GM15510 (cell line): Measurements from ENCODE around the gene RASA4B.

Experiments used
- POLR2A ChIP-seq: IDR thresholded peaks from 3 replicates; pipeline ENCODE4 v1.6.1; 2011; ENCODE audit warnings: borderline replicate concordance; ENCODE audit not compliant: insufficient read length; ENCODE audit errors: extremely low read depth

The RASA4B gene

GRCh38 chr7:102446387-102447156 lies 71.0 kb downstream of the RASA4B start:
- no peak for TF ChIP-seq POLR2A

DNA sequence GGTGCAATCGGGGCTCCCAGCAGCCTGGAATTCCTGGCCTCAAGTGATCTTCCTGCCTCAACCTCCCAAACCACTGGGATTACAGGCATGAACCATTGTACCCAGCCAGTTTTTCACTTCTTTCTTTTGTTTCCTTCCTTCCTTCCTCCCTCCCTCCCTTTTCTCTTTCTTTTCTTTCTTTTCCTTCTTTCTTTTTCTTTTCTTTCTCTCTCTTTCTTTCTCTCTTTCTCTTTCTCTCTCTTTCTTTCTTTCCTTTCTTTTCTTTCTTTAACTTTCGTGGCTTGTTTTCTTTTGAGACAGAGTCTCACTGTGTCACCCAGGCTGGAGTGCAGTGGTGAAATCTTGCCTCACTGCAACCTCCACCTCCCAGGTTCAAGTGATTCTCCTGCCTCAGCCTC lies 71.9 kb downstream of the RASA4B start:
- no peak for TF ChIP-seq POLR2A

DNA sequence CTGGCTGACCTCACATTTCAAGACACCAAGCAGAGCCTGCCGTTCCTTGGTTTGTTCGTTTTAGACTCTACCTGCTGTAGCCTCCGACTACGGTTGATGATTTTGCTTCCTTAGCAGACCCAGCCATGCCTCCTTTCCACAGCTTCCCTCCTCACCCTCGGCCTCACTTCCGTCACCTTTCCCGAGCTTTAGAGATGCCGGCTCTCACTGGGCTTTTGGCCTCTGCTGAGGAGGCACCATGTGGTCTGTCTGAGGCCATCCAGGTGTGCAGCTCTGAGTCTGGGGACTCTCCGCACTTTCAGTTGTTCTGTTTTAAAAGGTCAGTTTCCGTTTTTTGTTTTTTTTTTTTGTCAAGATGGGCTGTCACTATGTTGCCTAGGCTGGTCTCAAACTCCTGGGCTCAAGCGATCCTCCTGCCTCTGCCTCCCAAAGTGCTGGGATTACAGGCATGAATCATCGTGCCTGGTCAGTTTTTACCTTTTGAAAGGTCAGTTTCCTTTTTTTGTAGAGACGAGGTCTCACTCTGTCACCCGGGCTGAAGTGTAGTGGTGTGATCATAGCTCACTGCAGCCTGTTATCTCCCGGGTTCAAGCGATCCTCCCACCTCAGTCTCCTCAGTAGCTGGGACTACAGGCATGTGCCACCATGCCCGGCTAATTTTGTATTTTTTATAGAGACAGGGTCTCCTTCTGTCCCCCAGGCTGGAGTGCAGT lies 72.5 kb downstream of the RASA4B start:
- TF ChIP-seq POLR2A, result peak; percentile 38

DNA sequence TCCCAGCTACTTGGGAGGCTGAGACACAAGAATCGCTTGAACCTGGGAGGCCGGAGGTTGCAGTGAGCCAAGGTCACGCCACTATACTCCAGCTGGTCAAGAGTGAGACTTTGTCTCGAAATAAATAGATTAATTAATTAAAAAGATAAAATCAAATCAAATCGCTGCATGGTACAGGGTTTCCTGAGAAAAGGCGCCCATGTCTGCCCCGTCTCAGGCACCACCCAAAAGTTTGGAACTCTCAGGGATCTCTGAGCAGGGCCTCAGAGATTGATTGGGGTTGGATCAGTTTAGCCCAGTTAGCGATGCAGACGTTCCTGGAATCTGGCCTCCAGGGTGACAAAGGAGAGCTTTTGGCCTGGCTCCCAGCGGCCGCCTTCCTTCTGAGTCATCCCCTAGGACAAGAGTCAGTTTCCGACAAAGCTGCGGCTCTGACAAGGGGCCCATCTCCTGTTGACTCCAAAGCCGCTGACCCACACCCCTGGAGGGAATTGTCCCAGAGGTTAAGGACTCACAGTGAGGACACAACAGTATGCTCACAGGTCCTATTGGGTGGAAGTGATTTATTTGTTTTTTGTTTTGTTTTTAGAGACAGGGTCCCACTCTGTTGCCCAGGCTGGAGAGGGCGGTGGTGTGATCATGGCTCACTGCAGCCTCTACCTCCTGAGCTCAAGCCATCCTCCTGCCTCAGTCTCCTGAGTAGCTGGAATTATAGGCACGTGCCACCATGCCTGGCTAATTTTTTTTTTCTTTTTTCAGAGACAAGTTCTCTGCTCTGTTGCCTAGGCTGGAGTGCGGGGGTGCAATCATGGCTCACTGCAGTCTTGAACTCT lies 77.4 kb downstream of the RASA4B start:
- no peak for TF ChIP-seq POLR2A

DNA sequence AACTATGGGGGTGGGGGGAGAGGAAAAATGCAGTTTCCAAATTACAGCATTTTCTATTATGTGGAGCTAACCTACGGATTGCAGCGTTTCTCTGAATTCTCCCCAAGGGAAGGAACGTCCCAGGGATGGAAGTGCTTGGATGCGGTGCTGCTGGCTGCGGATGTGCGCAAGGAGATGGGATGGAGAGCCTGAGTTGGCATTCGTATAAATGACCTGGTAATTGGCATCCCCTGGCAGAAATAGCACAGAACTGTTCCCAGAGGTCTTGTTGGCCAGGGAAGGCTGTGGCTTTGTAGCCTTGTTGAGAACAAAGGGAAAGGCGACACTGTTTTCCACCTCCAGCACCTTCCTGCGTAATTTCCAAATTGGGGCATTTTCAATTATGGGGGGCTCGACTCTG lies 81.5 kb downstream of the RASA4B start:
- no peak for TF ChIP-seq POLR2A

GRCh38 chr7:102434039-102434486 lies 83.5 kb downstream of the RASA4B start:
- no peak for TF ChIP-seq POLR2A

- TF ChIP-seq POLR2A, result peak; percentile 76
These were observed 84.1 kb downstream of the RASA4B start, which contains the start of gene ORAI2 for GRCh38 chr7:102433219-102434038. TSS of gene ORAI2 (plus strand) at chr7:102433575. CDS start at chr7:102438957, 5,382 bp downstream.
